Tibial nerve (tissue), 3 donors: Measurements from ENCODE around the gene STRA8.

ENCODE experiments used
- CTCF ChIP-seq, 5 experiments: fragments of 200-600 bp in 3 of 5; fragments of 450-650 bp in 2 of 5; sonication (generic) in 3 of 5; IDR thresholded peaks; one replicate each; pipeline ENCODE4 v1.5.1; 2016 to 2019; ENCODE audit warnings: antibody characterized with exemption in 5 of 5, mild to moderate bottlenecking in 3 of 5, moderate library complexity in 2 of 5
- POLR2A ChIP-seq, 2 donors: fragments of 450-650 bp; IDR thresholded peaks; one replicate each; pipeline ENCODE4 v1.6.1; 2017; ENCODE audit warnings: antibody characterized with exemption in 2 of 2, mild to moderate bottlenecking in 2 of 2, moderate library complexity in 2 of 2

- no peak for TF ChIP-seq CTCF (IDR thresholded peaks at IDR 0.05)
- TF ChIP-seq POLR2A (IDR thresholded peaks at IDR 0.05): no peak
These were observed 22.8 kb upstream of the STRA8 start for GRCh38 chr7:135210888-135211178.
